H1 (cell line): ENCODE results near the gene RNU7-1. TPM values are rescaled to one million over a fixed set of nuclear protein-coding genes. Genes with fewer than 3 reads are reported as not detected.

ENCODE experiments used
- CTCF ChIA-PET: fragments of 300-600 bp; sonication (Branson Sonifier 250); formaldehyde crosslinking; loops from one replicate; lab custom pipeline; 2021; ENCODE audit not compliant: partially characterized antibody; lab: Charles Lee
- POLR2A ChIA-PET: fragments of 300-600 bp; sonication (Branson Sonifier 250); formaldehyde crosslinking; loops from one replicate; lab custom pipeline; 2021; ENCODE audit warnings: inconsistent platforms; ENCODE audit not compliant: partially characterized antibody; lab: Charles Lee
- DNase-seq, 2 experiments: peaks; one replicate each; pipeline versions ENCODE4 v3.0.0 to v3.0.0-alpha.2; 2010 to 2022; ENCODE audit warnings: low spot score in 2 of 2, low read depth in 1 of 2, mixed read lengths in 1 of 2
- FAIRE-seq: peaks from 2 replicates; lab custom pipeline; 2011; peaks lifted over from hg19 to GRCh38; lab: Jason Lieb, UNC
- H2AFZ ChIP-seq: 2 replicates; pipeline ENCODE4 v1.8.1; 2012; ENCODE audit warnings: low read length, inconsistent platforms
- H2AK5ac ChIP-seq: 2 replicates; pipeline ENCODE4 v1.6.1; 2013; ENCODE audit warnings: low read depth, low read length
- H2BK120ac ChIP-seq: replicated peaks from 2 replicates; pipeline ENCODE3; 2013; ENCODE audit warnings: low read depth, low read length, inconsistent platforms
- H2BK12ac ChIP-seq: 2 replicates; pipeline ENCODE4 v1.6.1; 2013; ENCODE audit warnings: low read depth, low read length
- H2BK15ac ChIP-seq: 2 replicates; pipeline ENCODE4 v1.6.1; 2013; ENCODE audit warnings: low read length
- H2BK20ac ChIP-seq: 2 replicates; pipeline ENCODE4 v1.6.1; 2013; ENCODE audit warnings: low read length
- H2BK5ac ChIP-seq: 2 replicates; pipeline ENCODE4 v1.6.1; 2013; ENCODE audit warnings: low read depth, low read length
- H3K14ac ChIP-seq: 2 replicates; pipeline ENCODE4 v1.6.1; 2013; ENCODE audit warnings: inconsistent platforms; ENCODE audit not compliant: insufficient read length
- H3K18ac ChIP-seq: 2 replicates; pipeline ENCODE4 v1.6.1; 2013; ENCODE audit warnings: low read length; ENCODE audit errors: extremely low read depth
- H3K23ac ChIP-seq: 2 replicates; pipeline ENCODE4 v1.6.1; 2013; ENCODE audit warnings: inconsistent platforms; ENCODE audit not compliant: insufficient read length
- H3K23me2 ChIP-seq: 2 replicates; pipeline ENCODE4 v1.6.1; 2013; ENCODE audit warnings: low read depth, low read length
- H3K27ac ChIP-seq: 2 replicates; pipeline ENCODE4 v1.6.1; 2011; ENCODE audit warnings: low read depth, low read length, inconsistent platforms
- H3K27me3 ChIP-seq, 4 experiments: replicated peaks in 1 of 4; 1 replicate in 1 of 4; 2 replicates in 3 of 4; pipeline versions ENCODE4 v1.6.1 to v1.8.1; 2011 to 2013; ENCODE audit warnings: low read length in 3 of 4, mild to moderate bottlenecking in 3 of 4, inconsistent platforms in 2 of 4, mixed read lengths in 2 of 4, moderate library complexity in 1 of 4; ENCODE audit not compliant: control insufficient read depth in 3 of 4, insufficient read depth in 3 of 4; ENCODE audit errors: extremely low read depth in 1 of 4
- H3K36me3 ChIP-seq, 4 experiments: 2 replicates each; pipeline versions ENCODE4 v1.6.1 to v1.8.1; 2011 to 2013; ENCODE audit warnings: mild to moderate bottlenecking in 4 of 4, low read length in 3 of 4, moderate library complexity in 2 of 4, control low read depth in 1 of 4, inconsistent platforms in 1 of 4; ENCODE audit not compliant: insufficient read depth in 4 of 4, control insufficient read depth in 2 of 4
- H3K4ac ChIP-seq: replicated peaks from 2 replicates; pipeline ENCODE3; 2013; ENCODE audit warnings: low read length, low read depth, mixed read lengths, inconsistent platforms; ENCODE audit not compliant: insufficient read length
- H3K4me1 ChIP-seq, 4 experiments: replicated peaks in 1 of 4; 1 replicate in 1 of 4; 2 replicates in 3 of 4; pipeline versions ENCODE4 v1.6.1 to v1.8.1; 2011 to 2013; ENCODE audit warnings: low read length in 3 of 4, inconsistent platforms in 2 of 4, mixed read lengths in 1 of 4; ENCODE audit not compliant: insufficient read depth in 4 of 4, control insufficient read depth in 3 of 4
- H3K4me2 ChIP-seq, 2 experiments: 2 replicates each; pipeline versions ENCODE4 v1.6.1 to v1.8.1; 2011 to 2013; ENCODE audit warnings: low read depth in 2 of 2, low read length in 2 of 2, control low read depth in 1 of 2, inconsistent platforms in 1 of 2, mild to moderate bottlenecking in 1 of 2; ENCODE audit not compliant: insufficient read depth in 1 of 2
- H3K4me3 ChIP-seq, 4 experiments: fragments of 200-600, 300-600 bp in 1 of 4; sonication (generic), shearing (Covaris generic), sonication (Bioruptor Twin) in 1 of 4; 2 replicates each; pipeline versions ENCODE4 v1.5.1 to v1.8.1; 2011 to 2016; ENCODE audit warnings: low read length in 4 of 4, low read depth in 3 of 4, control low read depth in 2 of 4, inconsistent platforms in 2 of 4, mild to moderate bottlenecking in 2 of 4, mixed read lengths in 1 of 4, moderate library complexity in 1 of 4; ENCODE audit not compliant: insufficient read depth in 2 of 4; ENCODE audit errors: extremely low read depth in 1 of 4
- H3K56ac ChIP-seq: replicated peaks from 2 replicates; pipeline ENCODE3; 2013; ENCODE audit warnings: low read depth, mild to moderate bottlenecking, mixed read lengths, low read length, inconsistent platforms; ENCODE audit not compliant: insufficient read length
- H3K79me1 ChIP-seq: 2 replicates; pipeline ENCODE4 v1.6.1; 2013; ENCODE audit warnings: low read depth, low read length, control low read depth
- H3K79me2 ChIP-seq, 2 experiments: 2 replicates each; pipeline versions ENCODE4 v1.6.1 to v1.8.1; 2012 to 2013; ENCODE audit warnings: low read length in 2 of 2, mild to moderate bottlenecking in 2 of 2, inconsistent platforms in 1 of 2; ENCODE audit not compliant: insufficient read depth in 2 of 2, control insufficient read depth in 1 of 2
- H3K9ac ChIP-seq, 4 experiments: replicated peaks in 1 of 4; 1 replicate in 1 of 4; 2 replicates in 3 of 4; pipeline versions ENCODE4 v1.6.1 to v1.8.1; 2011 to 2013; ENCODE audit warnings: low read depth in 3 of 4, low read length in 3 of 4, control low read depth in 2 of 4, mild to moderate bottlenecking in 2 of 4, moderate library complexity in 2 of 4, inconsistent platforms in 1 of 4; ENCODE audit errors: extremely low read depth in 1 of 4
- H3K9me3 ChIP-seq, 2 experiments: 2 replicates each; pipeline versions ENCODE4 v1.6.1 to v1.8.1; 2012 to 2013; ENCODE audit warnings: mild to moderate bottlenecking in 2 of 2, moderate library complexity in 2 of 2, control low read depth in 1 of 2, inconsistent platforms in 1 of 2, low read depth in 1 of 2, low read length in 1 of 2, mixed read lengths in 1 of 2; ENCODE audit not compliant: insufficient read depth in 2 of 2
- H4K20me1 ChIP-seq, 2 experiments: replicated peaks in 1 of 2; 2 replicates each; pipeline versions ENCODE3 to v1.8.1; 2011 to 2013; ENCODE audit warnings: inconsistent platforms in 2 of 2, low read length in 2 of 2, mild to moderate bottlenecking in 1 of 2; ENCODE audit not compliant: insufficient read depth in 2 of 2, control insufficient read depth in 1 of 2
- H4K5ac ChIP-seq: 2 replicates; pipeline ENCODE4 v1.6.1; 2013; ENCODE audit warnings: low read length, low read depth, mixed read lengths, inconsistent platforms; ENCODE audit not compliant: insufficient read length
- H4K8ac ChIP-seq: 2 replicates; pipeline ENCODE4 v1.8.0; 2013; ENCODE audit warnings: mild to moderate bottlenecking, moderate library complexity, low read length, inconsistent platforms; ENCODE audit not compliant: insufficient read depth; ENCODE audit errors: extremely low read depth
- H4K91ac ChIP-seq: replicated peaks from 2 replicates; pipeline ENCODE3; 2013; ENCODE audit warnings: low read length, mixed read lengths, inconsistent platforms; ENCODE audit not compliant: insufficient read length
- BRCA1 ChIP-seq: IDR thresholded peaks from 2 replicates; pipeline ENCODE4 v1.6.1; 2012; ENCODE audit warnings: low read depth, low read length, improper control_type of control experiment
- CBX5 ChIP-seq: fragments of 300-800, 300-1000 bp; sonication (generic); IDR thresholded peaks from 2 replicates; pipeline ENCODE4 v1.7.1; 2016; ENCODE audit warnings: antibody characterized with exemption, low read length, low read depth
- CBX8 ChIP-seq: fragments of 300-800, 300-1000 bp; sonication (generic); IDR thresholded peaks from 2 replicates; pipeline ENCODE4 v1.7.1; 2016; ENCODE audit warnings: low read depth, low read length, borderline replicate concordance
- PHF8 ChIP-seq: fragments of 200-600 bp; sonication (generic); conservative IDR thresholded peaks from 2 replicates; pipeline ENCODE4 v1.7.1; 2012; ENCODE audit warnings: low read depth, mild to moderate bottlenecking, inconsistent platforms, low read length, moderate library complexity
- RBBP5 ChIP-seq: IDR thresholded peaks from 2 replicates; pipeline ENCODE4 v1.7.1; 2012; ENCODE audit warnings: low read depth, mild to moderate bottlenecking, inconsistent platforms, low read length, moderate library complexity, borderline replicate concordance
- RXRA ChIP-seq: IDR thresholded peaks from 2 replicates; pipeline ENCODE4 v1.6.1; 2011; ENCODE audit warnings: low read depth, mild to moderate bottlenecking, low read length, moderate library complexity; ENCODE audit not compliant: insufficient read depth
- polyA plus RNA-seq, 7 experiments: library from polyadenylated mRNA; depleted of rRNA in 3 of 7; stranded (reverse) in 5 of 7; unstranded in 2 of 7; fragments of >200 nt in 5 of 7; fragments of 200-250 nt in 2 of 7; gene quantifications; 1 replicate in 5 of 7; 2 replicates in 1 of 7; 4 replicates in 1 of 7; pipeline versions ENCODE4 v1.2.1 to v1.2.3, GENCODE V29; 2011 to 2013; ENCODE audit warnings: missing spikeins in 2 of 7, mixed read lengths in 2 of 7
- total RNA-seq: library from RNA; stranded (reverse); fragmentation: NEBNext Ultra II Directional; extraction: Animal tissue kit (Norgen Biotek cat#: 25700); gene quantifications from 2 replicates; pipeline ENCODE4 v1.2.1, GENCODE V29; 2021

Gene RNU7-1
- total and polyA plus RNA-seq, 2 of the 8 experiments (the other 6 are each of a cell fraction or from before 2014, with no cell fraction given): not detected

DNA sequence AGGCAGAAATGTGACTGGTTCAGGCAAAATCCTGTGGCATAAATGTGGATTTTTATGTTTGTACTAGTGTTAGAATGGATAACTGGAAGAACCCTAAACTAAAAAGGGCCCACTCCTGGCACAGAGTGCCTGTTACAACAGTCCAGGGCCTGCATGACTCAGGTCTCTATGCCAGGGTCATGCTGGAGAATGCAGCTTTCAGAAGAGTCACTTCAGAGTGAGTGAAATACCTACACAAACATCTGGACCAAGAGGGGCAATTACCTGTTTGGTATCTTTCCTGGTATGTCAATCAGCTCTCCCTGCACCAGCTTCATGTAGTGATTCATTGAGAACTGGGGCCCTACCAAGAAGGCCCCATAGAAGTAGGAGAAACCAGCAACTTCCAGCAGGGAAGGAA, 37.1 kb downstream of the RNU7-1 start:
- peaks cover 16 to 74% (median 36%) of the 10 kb centered on the region in 4 experiments; a peak in 7 of 8 replicates for H3K36me3 ChIP-seq
- H2BK12ac ChIP-seq: no peak overlapping the region
- H2BK15ac ChIP-seq: no peak overlapping the region
- no peak overlapping the region for H2AK5ac ChIP-seq
- no peak overlapping the region for H3K18ac ChIP-seq
- no peak overlapping the region for H2AFZ ChIP-seq
- H3K27me3 ChIP-seq: no peaks in the 10 kb centered on the region
- H2BK20ac ChIP-seq: no peak overlapping the region
- no peaks in the 10 kb centered on the region for H3K79me2 ChIP-seq
- no peak overlapping the region for H3K4me3 ChIP-seq
- no peak overlapping the region for H3K4me2 ChIP-seq
- no peak overlapping the region for H3K9ac ChIP-seq
- no peak overlapping the region for H4K91ac ChIP-seq
- no peak for FAIRE-seq
- H3K14ac ChIP-seq: no peak overlapping the region
- 0 out of 2 replicates have a peak, but pooled peaks cover 2% of the 10 kb centered on the region for H3K79me1 ChIP-seq
- ChIA-PET POLR2A (interaction anchor here (0.7 to 30.5 kb wide), 9 partner anchors 8 to 127 kb away, joined by 3 to 1596 read pairs (median 4); partner anchors contain the start of genes ATN1, C12orf57, LPCAT3 and PTPN6), CTCF (interaction anchor here (0.6 to 1.6 kb wide), 4 partner anchors 16 to 112 kb away, joined by 3 to 4 read pairs (median 3); no protein-coding TSS in a partner anchor)
- H4K8ac ChIP-seq: no peak overlapping the region
- H4K5ac ChIP-seq: no peak overlapping the region
- no peak overlapping the region for H3K23ac ChIP-seq
- H2BK120ac ChIP-seq: no peak overlapping the region
- no peak overlapping the region for H3K56ac ChIP-seq
- no peaks in the 10 kb centered on the region for H3K9me3 ChIP-seq
- H3K27ac ChIP-seq: no peak overlapping the region
- H3K4me1 ChIP-seq: peaks cover 0 to 6% (median under 1%) of the 10 kb centered on the region in 4 experiments; a peak in 2 of 7 replicates
- DNase-seq: no peak
- no peak overlapping the region for H3K4ac ChIP-seq
- H4K20me1 ChIP-seq: peaks cover 5 to 9% of the 10 kb centered on the region in 2 experiments
- no peak overlapping the region for H2BK5ac ChIP-seq
- H3K23me2 ChIP-seq: no peaks in the 10 kb centered on the region
- TF ChIP-seq RBBP5 (no peak), CBX5 (no peak), CBX8 (no peak), RXRA (no peak), PHF8 (no peak), BRCA1 (no peak)
- TF ChIP-seq, all 59 proteins: peak for 0
